Heart right ventricle (tissue), 16 donors: ENCODE data around the gene EPHX1. TPM values are rescaled to one million over a fixed set of nuclear protein-coding genes. Genes with fewer than 3 reads are reported as not detected.
"Not testable (repeated sequence)": the region's sequence is repeated elsewhere in the genome, so short reads cannot be mapped to it uniquely, and the experiment has no call there.

ENCODE experiments used
- ATAC-seq, 8 donors: fragments of 200-7000 bp; cut with Tn5 transposase; one replicate each; pipeline ENCODE4 v1.9.1; 2020; ENCODE audit warnings: mild to moderate bottlenecking in 8 of 8, moderate library complexity in 8 of 8, moderate number of reproducible peaks in 1 of 8
- DNase-seq, 2 donors: peaks; one replicate each; pipeline ENCODE4 v3.0.0-alpha.2; 2020
- H3K27ac ChIP-seq, 10 donors: fragments of 200-600 bp; sonication (generic) in 2 of 10; one replicate each; pipeline versions ENCODE4 v1.5.0 to v1.8.0; 2020 to 2022; ENCODE audit warnings: mild to moderate bottlenecking in 3 of 10
- H3K27me3 ChIP-seq, 7 donors: fragments of 200-600 bp; one replicate each; pipeline ENCODE4 v1.8.0; 2021 to 2022; ENCODE audit warnings: mild to moderate bottlenecking in 2 of 7
- H3K36me3 ChIP-seq, 9 donors: fragments of 200-600 bp; sonication (generic) in 1 of 9; one replicate each; pipeline versions ENCODE4 v1.5.0 to v1.8.0; 2020 to 2022; ENCODE audit warnings: mild to moderate bottlenecking in 2 of 9
- H3K4me1 ChIP-seq, 9 donors: fragments of 200-600 bp; sonication (generic) in 1 of 9; one replicate each; pipeline versions ENCODE4 v1.5.0 to v1.8.0; 2020 to 2022; ENCODE audit warnings: mild to moderate bottlenecking in 4 of 9
- H3K4me3 ChIP-seq, 10 donors: fragments of 200-600 bp; sonication (generic) in 2 of 10; one replicate each; pipeline versions ENCODE4 v1.5.0 to v1.8.0; 2020 to 2022; ENCODE audit warnings: mild to moderate bottlenecking in 7 of 10, moderate library complexity in 2 of 10
- H3K9me3 ChIP-seq, 11 donors: fragments of 200-600 bp in 10 of 11; sonication (generic) in 2 of 11; one replicate each; pipeline versions ENCODE4 v1.5.0 to v1.8.0; 2013 to 2022; ENCODE audit warnings: mild to moderate bottlenecking in 2 of 11, control low read depth in 1 of 11, moderate library complexity in 1 of 11
- CTCF ChIP-seq, 9 donors: fragments of 200-600 bp; sonication (generic) in 2 of 9; IDR thresholded peaks; one replicate each; pipeline versions ENCODE4 v1.5.0 to v1.8.0; 2021 to 2022; ENCODE audit warnings: antibody characterized with exemption in 9 of 9, mild to moderate bottlenecking in 5 of 9, moderate library complexity in 1 of 9
- WGBS, 2 donors: extraction: QIAGEN DNeasy Blood & Tissue Kit; methylation state at CpG; one replicate each; pipeline ENCODE4 v1.1.7; 2013; ENCODE audit warnings: inconsistent platforms in 1 of 2; 5-methylcytosine and 5-hydroxymethylcytosine counted together
- intact Hi-C, 10 donors: fragments of 100-400 bp; cut with DNase I; formaldehyde crosslinking; loops; one replicate each; pipeline versions ENCODE4 v1.11.1 to v1.14.2; 2022
- polyA plus RNA-seq, 2 donors: library from polyadenylated mRNA; stranded (reverse); fragments of 200-250 nt; gene quantifications; one replicate each; pipeline ENCODE4 v1.2.3, GENCODE V29; 2013
- total RNA-seq, 10 donors: library from RNA; stranded (reverse); fragmentation: NEBNext Ultra II Directional in 3 of 10; extraction: Animal tissue kit (Norgen Biotek cat#: 25700) in 3 of 10; gene quantifications; one replicate each; pipeline versions ENCODE4 v1.2.1 to v1.2.4, GENCODE V29; 2021 to 2023
- donor health status: Arrhythmogenic right ventricular cardiomyopathy.
- donor health status: ischemic (EF 13 %, LVEDD 7.1; RV severe dilation, severe dysfunction).
- donor health status: healthy with polysubstance abuse.
- donor health status: DM: no; HTN: yes; CAD: no.
- donor health status: DM: no; HTN: no; CAD: no.
- donor health status: ischemic (EF 25% LVEDD 6.9; RV normal size, moderate dysfunction).
- donor health status: ischemic (EF 25% LVEDD 5.7; RV mildly dilated, moderate dysfunction).
- donor health status: healthy.
- donor health status: DM: yes; HTN: yes; CAD: no.
- donor health status: Ischemic cardiomyopathy.
- donor health status: ischemic (EF 35%, LVEDD 5.7; RV mildly dilated, moderate dysfunction).
- donor health status: nonischemic (EF 11% LVEDD 7.7; RV severe dilation, severe dysfunction).
- donor health status: DM: yes; HTN: yes; CAD: no.
- donor health status: PGD.
- donor health status: ischemic (EF 29% LVEDD 5.4; RV normal size, mild dysfunction).
- donor health status: nonischemic (EF 23%, LVEDD 6.1; RV moderate dilation, normal function).

Gene EPHX1
- total and polyA plus RNA-seq, 12 donors, result 31.5 to 80.8 (median 43.2) TPM

GRCh38 chr1:225780134-225780533, 29.8 kb upstream of the EPHX1 start:
- 91 to 94% methylated on average over 5 of the region's 5 CpGs for WGBS, 2 donors
- no peaks in the 10 kb centered on the region for H3K9me3 ChIP-seq
- no peaks in the 10 kb centered on the region for H3K27me3 ChIP-seq
- peaks cover 0 to 42% (median 13%) of the 10 kb centered on the region in 9 donors for H3K36me3 ChIP-seq
- peak overlapping the region in 1 of 10 donors; percentile 5 for H3K27ac ChIP-seq
- peaks cover 6 to 70% (median 59%) of the 10 kb centered on the region in 9 donors for H3K4me1 ChIP-seq
- TF ChIP-seq CTCF (IDR thresholded peaks at IDR 0.05), result no peak
- H3K4me3 ChIP-seq, result no peak overlapping the region
- intact Hi-C loops, result loop anchor here in 1 of 10 donors (10.0 kb wide), 1 partner anchor 75 kb away; no protein-coding TSS in a partner anchor
- DNase-seq (no peak), ATAC-seq (no peak)

GRCh38 chr1:225780630-225781029, 29.3 kb upstream of the EPHX1 start:
- H3K36me3 ChIP-seq, result peaks cover 0 to 47% (median 16%) of the 10 kb centered on the region in 9 donors
- H3K27me3 ChIP-seq, result no peaks in the 10 kb centered on the region
- no peaks in the 10 kb centered on the region for H3K9me3 ChIP-seq
- DNase-seq (no peak), ATAC-seq (no peak)
- peak overlapping the region in 2 of 10 donors; percentile 6 to 27 for H3K27ac ChIP-seq
- peaks cover 6 to 70% (median 59%) of the 10 kb centered on the region in 9 donors for H3K4me1 ChIP-seq
- intact Hi-C loops, result loop anchor here in 1 of 10 donors (10.0 kb wide), 1 partner anchor 74 kb away; no protein-coding TSS in a partner anchor
- WGBS, 2 donors, result 94 to 97% methylated on average over 1 of the region's 1 CpG
- no peak for TF ChIP-seq CTCF (IDR thresholded peaks at IDR 0.05)
- H3K4me3 ChIP-seq, result no peak overlapping the region

GRCh38 chr1:225789142-225789541, 20.8 kb upstream of the EPHX1 start:
- ATAC-seq, H3K27ac ChIP-seq, H3K9me3 ChIP-seq, H3K4me3 ChIP-seq, DNase-seq, H3K27me3 ChIP-seq, H3K4me1 ChIP-seq: not testable (repeated sequence)
- intact Hi-C loops, result loop anchor here in 1 of 10 donors (10.0 kb wide), 1 partner anchor 66 kb away; no protein-coding TSS in a partner anchor
- H3K36me3 ChIP-seq, result peaks cover 0 to 93% (median 42%) of the 10 kb centered on the region in 9 donors
- WGBS, 2 donors, result 78 to 80% methylated on average over 1 to 3 of the region's 3 CpGs

- no peaks in the 10 kb centered on the region for H3K4me1 ChIP-seq
- H3K36me3 ChIP-seq, result peaks cover 0 to 48% (median 12%) of the 10 kb centered on the region in 9 donors
- TF ChIP-seq CTCF (IDR thresholded peaks at IDR 0.05), result no peak
- H3K27me3 ChIP-seq, result no peaks in the 10 kb centered on the region
- no peak overlapping the region for H3K4me3 ChIP-seq
- ATAC-seq (no peak), DNase-seq (no peak)
- H3K27ac ChIP-seq, result no peak overlapping the region
- WGBS, 2 donors, result 96 to 97% methylated on average over 4 of the region's 4 CpGs
- intact Hi-C loops, result no loop called here
- H3K9me3 ChIP-seq, result no peaks in the 10 kb centered on the region
Measured at GRCh38 chr1:225794954-225795353, 15.0 kb upstream of the EPHX1 start.

GRCh38 chr1:225796097-225796496, 13.8 kb upstream of the EPHX1 start:
- H3K4me1 ChIP-seq, DNase-seq, H3K27ac ChIP-seq, intact Hi-C loops, H3K27me3 ChIP-seq, H3K4me3 ChIP-seq, ATAC-seq, H3K9me3 ChIP-seq: not testable (repeated sequence)
- peaks cover 0 to 36% (median 2%) of the 10 kb centered on the region in 9 donors for H3K36me3 ChIP-seq
- WGBS, 2 donors, result 97 to 100% methylated on average over 18 of the region's 18 CpGs

GRCh38 chr1:225801146-225801545, 8.8 kb upstream of the EPHX1 start:
- H3K4me1 ChIP-seq, DNase-seq, H3K9me3 ChIP-seq, H3K27ac ChIP-seq, intact Hi-C loops, H3K4me3 ChIP-seq, ATAC-seq, H3K27me3 ChIP-seq, H3K36me3 ChIP-seq: not testable (repeated sequence)
- WGBS, 2 donors, result 99% methylated on average over 7 of the region's 7 CpGs
